Measurements from ENCODE around the gene SWI5.

DNA sequence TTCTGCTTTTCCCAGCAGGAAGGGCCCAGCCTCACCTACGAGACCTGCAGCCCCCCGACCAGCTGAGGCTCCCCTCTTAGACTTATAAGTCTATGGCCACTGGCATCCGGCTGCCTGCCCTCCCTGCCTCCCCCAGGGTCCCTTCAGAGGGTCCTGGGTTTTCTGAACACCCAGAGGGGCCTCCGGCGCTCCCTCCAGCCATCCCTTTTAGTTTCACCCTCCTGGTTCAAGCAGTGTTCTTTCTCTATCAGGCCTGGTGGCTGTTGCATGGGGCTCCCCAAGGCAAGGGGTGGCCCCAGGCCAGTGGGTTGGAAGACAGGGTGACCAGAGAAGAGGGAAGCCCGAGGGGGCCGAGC, 22.1 kb upstream of the SWI5 start:
- TF ChIP-seq, protein P1, sequence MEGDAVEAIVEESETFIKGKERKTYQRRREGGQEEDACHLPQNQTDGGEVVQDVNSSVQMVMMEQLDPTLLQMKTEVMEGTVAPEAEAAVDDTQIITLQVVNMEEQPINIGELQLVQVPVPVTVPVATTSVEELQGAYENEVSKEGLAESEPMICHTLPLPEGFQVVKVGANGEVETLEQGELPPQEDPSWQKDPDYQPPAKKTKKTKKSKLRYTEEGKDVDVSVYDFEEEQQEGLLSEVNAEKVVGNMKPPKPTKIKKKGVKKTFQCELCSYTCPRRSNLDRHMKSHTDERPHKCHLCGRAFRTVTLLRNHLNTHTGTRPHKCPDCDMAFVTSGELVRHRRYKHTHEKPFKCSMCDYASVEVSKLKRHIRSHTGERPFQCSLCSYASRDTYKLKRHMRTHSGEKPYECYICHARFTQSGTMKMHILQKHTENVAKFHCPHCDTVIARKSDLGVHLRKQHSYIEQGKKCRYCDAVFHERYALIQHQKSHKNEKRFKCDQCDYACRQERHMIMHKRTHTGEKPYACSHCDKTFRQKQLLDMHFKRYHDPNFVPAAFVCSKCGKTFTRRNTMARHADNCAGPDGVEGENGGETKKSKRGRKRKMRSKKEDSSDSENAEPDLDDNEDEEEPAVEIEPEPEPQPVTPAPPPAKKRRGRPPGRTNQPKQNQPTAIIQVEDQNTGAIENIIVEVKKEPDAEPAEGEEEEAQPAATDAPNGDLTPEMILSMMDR (IDR thresholded peaks at IDR 0.05) = no peak
- TF ChIP-seq POLR2A (IDR thresholded peaks at IDR 0.05) = no peak
